Activated B cell treated with CpG ODN at 0.5 μM for 24 hours (primary cell): ENCODE results near the gene APBB1IP. TPM values are rescaled to one million over a fixed set of nuclear protein-coding genes. Genes with fewer than 3 reads are reported as not detected.

Experiments
- ATAC-seq: fragments of 200-7000 bp; cut with Tn5 transposase; one replicate; pipeline ENCODE4 v1.10.0; 2021; ENCODE audit warnings: low read depth, mild to moderate bottlenecking, moderate library complexity
- CTCF ChIA-PET: fragments of 350-600 bp; sonication (Branson Sonifier 250); formaldehyde crosslinking; loops from one replicate; lab custom pipeline; 2021; ENCODE audit warnings: antibody characterized with exemption; lab: Charles Lee
- POLR2A ChIA-PET: fragments of 350-600 bp; sonication (Branson Sonifier 250); formaldehyde crosslinking; loops from one replicate; lab custom pipeline; 2021; ENCODE audit warnings: antibody characterized with exemption; lab: Charles Lee
- DNase-seq: peaks from one replicate; pipeline ENCODE4 v3.0.0; 2022
- H3K27ac Mint-ChIP-seq: one replicate; pipeline ENCODE4 v1.8.0; 2020; ENCODE audit warnings: mixed read lengths
- H3K27me3 Mint-ChIP-seq: one replicate; pipeline ENCODE4 v1.8.0; 2021; ENCODE audit warnings: mixed read lengths
- H3K36me3 Mint-ChIP-seq: one replicate; pipeline ENCODE4 v1.8.0; 2021; ENCODE audit warnings: low read depth, mixed read lengths
- H3K4me1 Mint-ChIP-seq: one replicate; pipeline ENCODE4 v1.8.0; 2021; ENCODE audit warnings: mixed read lengths
- H3K4me3 Mint-ChIP-seq: one replicate; pipeline ENCODE4 v1.8.0; 2020; ENCODE audit warnings: mild to moderate bottlenecking, mixed read lengths
- H3K9me3 Mint-ChIP-seq: one replicate; pipeline ENCODE4 v1.8.0; 2020; ENCODE audit warnings: mixed read lengths
- CTCF ChIP-seq: fragments of 200-600 bp; IDR thresholded peaks from one replicate; pipeline ENCODE4 v1.8.0; 2022; ENCODE audit warnings: antibody characterized with exemption, mild to moderate bottlenecking
- intact Hi-C: fragments of 100-400 bp; cut with micrococcal nuclease; formaldehyde crosslinking; loops from one replicate; pipeline ENCODE4 v1.15.1; 2024
- total RNA-seq: library from RNA; stranded (reverse); gene quantifications from 2 replicates; pipeline ENCODE4 v1.2.3, GENCODE V29; 2022

Gene APBB1IP
- total RNA-seq, 1 donor from 2014 or later = 85.5 TPM

GRCh38 chr10:26550774-26551526, 112.8 kb downstream of the APBB1IP start:
- intact Hi-C loops = no loop called here
- Mint-ChIP-seq H3K27ac (no peak overlapping the region), H3K27me3 (no peaks in the 10 kb centered on the region), H3K4me3 (no peak overlapping the region), H3K36me3 (peaks cover 95% of the 10 kb centered on the region), H3K4me1 (peaks cover 2% of the 10 kb centered on the region), H3K9me3 (peaks cover 23% of the 10 kb centered on the region)
- ATAC-seq (no peak), DNase-seq (no peak)
- POLR2A ChIA-PET = no interaction called here
- TF ChIP-seq CTCF = no peak
- CTCF ChIA-PET = interaction anchor here (0.9 kb wide), 1 partner anchor 47 kb away, joined by 3 read pairs; no protein-coding TSS in a partner anchor

DNA sequence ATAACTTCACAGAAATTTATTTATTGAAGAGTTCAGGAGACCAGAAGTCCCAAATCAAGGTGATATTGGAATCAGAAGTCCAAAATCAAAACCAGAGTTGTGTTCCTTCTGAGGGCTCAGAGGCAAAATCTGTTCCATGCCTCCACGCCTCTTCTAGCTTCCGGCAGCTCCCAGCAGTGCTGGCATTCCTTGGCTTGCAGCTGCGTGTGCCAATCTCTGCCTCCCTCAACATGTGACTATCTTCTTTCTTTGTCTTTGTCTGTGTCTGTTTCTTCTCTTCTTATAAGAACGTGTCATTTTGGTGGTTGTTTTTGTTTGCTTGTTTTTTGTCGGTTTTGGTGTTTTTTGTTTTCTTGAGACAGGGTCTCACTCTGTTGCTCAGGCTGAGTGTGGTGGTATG, 116.1 kb downstream of the APBB1IP start:
- intact Hi-C loops = no loop called here
- Mint-ChIP-seq H3K27ac (no peak overlapping the region), H3K36me3 (peaks cover 87% of the 10 kb centered on the region), H3K9me3 (peaks cover 15% of the 10 kb centered on the region), H3K27me3 (no peaks in the 10 kb centered on the region), H3K4me3 (no peak overlapping the region), H3K4me1 (peaks cover 2% of the 10 kb centered on the region)
- DNase-seq (no peak), ATAC-seq (no peak)
- no peak for TF ChIP-seq CTCF
- ChIA-PET POLR2A (no interaction called here), CTCF (interaction anchor here (6.5 kb wide), 1 partner anchor 219 kb away, joined by 67 read pairs; no protein-coding TSS in a partner anchor)

DNA sequence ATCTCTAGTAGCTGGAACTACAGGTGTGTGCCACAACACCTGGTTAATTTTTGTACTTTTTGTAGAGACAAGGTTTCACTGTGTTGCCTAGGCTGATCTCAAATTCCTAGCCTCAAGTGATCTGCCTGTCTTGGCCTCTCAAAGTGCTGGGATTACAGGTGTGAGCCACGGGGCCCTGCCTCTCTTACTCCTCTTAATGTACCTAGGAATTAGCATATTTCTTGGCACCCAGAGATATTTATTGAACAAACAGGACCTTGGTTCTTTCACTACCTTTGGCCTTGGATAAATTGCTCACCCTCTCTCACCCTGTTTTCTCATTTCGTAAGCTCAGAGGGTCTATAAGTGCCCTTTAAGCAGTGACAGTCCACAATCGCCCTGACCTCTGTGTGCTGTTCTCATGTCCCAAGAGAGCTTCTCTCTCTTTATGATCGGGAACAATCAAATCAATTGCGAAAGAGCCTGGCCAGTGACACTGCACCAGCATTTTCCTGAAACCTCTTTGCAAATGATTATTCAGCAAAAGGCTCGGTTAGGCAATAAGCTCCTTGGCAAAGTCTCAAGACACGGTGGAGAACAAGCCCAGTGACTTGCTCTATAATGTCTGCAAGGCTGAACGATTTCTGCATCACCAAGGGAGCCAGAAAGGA, 117.7 kb downstream of the APBB1IP start:
- TF ChIP-seq CTCF = no peak
- CTCF ChIA-PET = interaction anchor here (0.6 to 6.5 kb wide), 5 partner anchors 27 to 681 kb away, joined by 3 to 67 read pairs (median 3); no protein-coding TSS in a partner anchor
- peaks cover 2% of the 10 kb centered on the region for H3K4me1 Mint-ChIP-seq
- POLR2A ChIA-PET = interaction anchor here (1.4 kb wide), 1 partner anchor 221 kb away, joined by 4 read pairs; no protein-coding TSS in a partner anchor
- no peaks in the 10 kb centered on the region for H3K27me3 Mint-ChIP-seq
- intact Hi-C loops = loop anchor here (5.0 kb wide), 1 partner anchor 829 kb away; no protein-coding TSS in a partner anchor
- H3K36me3 Mint-ChIP-seq = peaks cover 84% of the 10 kb centered on the region
- ATAC-seq = no peak
- no peak overlapping the region for H3K4me3 Mint-ChIP-seq
- no peak for DNase-seq
- no peaks in the 10 kb centered on the region for H3K9me3 Mint-ChIP-seq
- H3K27ac Mint-ChIP-seq = no peak overlapping the region

- POLR2A ChIA-PET = interaction anchor here (0.7 to 1.0 kb wide), 2 partner anchors 221 to 1624 kb away, joined by 3 to 5 read pairs; no protein-coding TSS in a partner anchor
- ATAC-seq = peak; percentile 64
- Mint-ChIP-seq H3K27ac (peak overlapping the region; percentile 42), H3K4me3 (no peak overlapping the region), H3K4me1 (no peaks in the 10 kb centered on the region), H3K27me3 (no peaks in the 10 kb centered on the region), H3K36me3 (peaks cover 83% of the 10 kb centered on the region), H3K9me3 (no peaks in the 10 kb centered on the region)
- intact Hi-C loops = loop anchor here (1.0 to 5.0 kb wide), 2 partner anchors 222 to 830 kb away; no protein-coding TSS in a partner anchor
- peak; percentile 29 for TF ChIP-seq CTCF
- CTCF ChIA-PET = interaction anchor here (0.6 to 6.5 kb wide), 5 partner anchors 28 to 682 kb away, joined by 3 to 67 read pairs (median 3); no protein-coding TSS in a partner anchor
- DNase-seq = no peak
Measured at GRCh38 chr10:26556748-26557640, 118.9 kb downstream of the APBB1IP start.
